ENCODE results near the gene ALDH1B1.

- no peak for TF ChIP-seq CTCF (IDR thresholded peaks at IDR 0.05)
- no peak for TF ChIP-seq POLR2A (IDR thresholded peaks at IDR 0.05)
These were observed 23.8 kb upstream of the ALDH1B1 start for GRCh38 chr9:38368731-38369130.

Measured in sigmoid colon (tissue), 3 donors.